Measurements from ENCODE around the gene RHOC. TPM values are rescaled to one million over a fixed set of nuclear protein-coding genes. Genes with fewer than 3 reads are reported as not detected.

Gene RHOC
- total RNA-seq, 1 experiment from 2014 or later: 405 TPM

DNA sequence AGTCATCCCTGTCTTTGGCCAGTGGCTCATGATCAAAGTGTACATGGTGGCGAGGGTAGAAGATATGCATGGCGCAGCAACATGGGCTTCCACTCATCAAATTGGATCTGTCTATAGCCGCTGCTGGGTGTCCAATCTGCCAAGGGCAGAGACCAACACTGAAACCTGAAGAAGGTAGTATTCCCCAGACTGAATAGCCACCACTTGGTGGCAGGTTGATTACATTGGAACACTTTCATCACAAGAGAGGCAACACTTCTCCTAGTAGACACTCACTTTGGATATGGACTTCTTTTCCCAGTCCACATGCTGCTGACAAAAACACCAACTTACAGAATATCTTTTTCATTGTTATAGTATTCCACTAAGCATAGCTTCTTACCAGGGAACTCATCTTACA lies 30.6 kb upstream of the RHOC start:
- ChIA-PET POLR2A (ENCODE audit: unreplicated experiment) (interaction anchor here (0.6 to 0.7 kb wide), 2 partner anchors 11 to 621 kb away, joined by 3 read pairs; no protein-coding TSS in a partner anchor), CTCF (no interaction called here)
- H4K20me1 ChIP-seq (ENCODE audit: low read length): no peaks in the 10 kb centered on the region
- no TSS peak for BruUV-seq (replicated peaks)
- no peaks in the 10 kb centered on the region for H3K79me2 ChIP-seq (ENCODE audit: low read length)
- intact Hi-C loops (cut with micrococcal nuclease): no loop called here
- H2AFZ ChIP-seq (ENCODE audit: low read length): no peak overlapping the region
- no peak overlapping the region for H3K4me3 ChIP-seq (ENCODE audit: low read length)
- no peaks in the 10 kb centered on the region for H3K9me3 ChIP-seq (ENCODE audit: low read length)
- H3K4me1 ChIP-seq (ENCODE audit: insufficient read depth, low read length): peaks cover 18% of the 10 kb centered on the region
- H3K9me2 ChIP-seq (replicated peaks; ENCODE audit: low read length): no peaks in the 10 kb centered on the region
- H3K27ac ChIP-seq (ENCODE audit: low read length): no peak overlapping the region
- no peaks in the 10 kb centered on the region for H3K36me3 ChIP-seq (ENCODE audit: low read depth, low read length)
- DNase-seq: no peak
- TF ChIP-seq, protein P1, sequence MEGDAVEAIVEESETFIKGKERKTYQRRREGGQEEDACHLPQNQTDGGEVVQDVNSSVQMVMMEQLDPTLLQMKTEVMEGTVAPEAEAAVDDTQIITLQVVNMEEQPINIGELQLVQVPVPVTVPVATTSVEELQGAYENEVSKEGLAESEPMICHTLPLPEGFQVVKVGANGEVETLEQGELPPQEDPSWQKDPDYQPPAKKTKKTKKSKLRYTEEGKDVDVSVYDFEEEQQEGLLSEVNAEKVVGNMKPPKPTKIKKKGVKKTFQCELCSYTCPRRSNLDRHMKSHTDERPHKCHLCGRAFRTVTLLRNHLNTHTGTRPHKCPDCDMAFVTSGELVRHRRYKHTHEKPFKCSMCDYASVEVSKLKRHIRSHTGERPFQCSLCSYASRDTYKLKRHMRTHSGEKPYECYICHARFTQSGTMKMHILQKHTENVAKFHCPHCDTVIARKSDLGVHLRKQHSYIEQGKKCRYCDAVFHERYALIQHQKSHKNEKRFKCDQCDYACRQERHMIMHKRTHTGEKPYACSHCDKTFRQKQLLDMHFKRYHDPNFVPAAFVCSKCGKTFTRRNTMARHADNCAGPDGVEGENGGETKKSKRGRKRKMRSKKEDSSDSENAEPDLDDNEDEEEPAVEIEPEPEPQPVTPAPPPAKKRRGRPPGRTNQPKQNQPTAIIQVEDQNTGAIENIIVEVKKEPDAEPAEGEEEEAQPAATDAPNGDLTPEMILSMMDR (conservative IDR thresholded peaks at IDR 0.05; ENCODE audit: low read depth, low read length): no peak
- TF ChIP-seq EZH2phosphoT487 (IDR thresholded peaks at IDR 0.05; ENCODE audit: borderline replicate concordance, low read length) (no peak), EZH2 (IDR thresholded peaks at IDR 0.05; ENCODE audit: low read length, unreplicated experiment) (no peak)
- H3K27me3 ChIP-seq (ENCODE audit: low read length): no peaks in the 10 kb centered on the region
- no peak overlapping the region for H3K9ac ChIP-seq (ENCODE audit: low read length)
- no peaks in the 10 kb centered on the region for H3F3A ChIP-seq (ENCODE audit: low read length, unreplicated experiment)
- no peak for ATAC-seq
- no peak overlapping the region for H3K4me2 ChIP-seq (ENCODE audit: low read length)

DNA sequence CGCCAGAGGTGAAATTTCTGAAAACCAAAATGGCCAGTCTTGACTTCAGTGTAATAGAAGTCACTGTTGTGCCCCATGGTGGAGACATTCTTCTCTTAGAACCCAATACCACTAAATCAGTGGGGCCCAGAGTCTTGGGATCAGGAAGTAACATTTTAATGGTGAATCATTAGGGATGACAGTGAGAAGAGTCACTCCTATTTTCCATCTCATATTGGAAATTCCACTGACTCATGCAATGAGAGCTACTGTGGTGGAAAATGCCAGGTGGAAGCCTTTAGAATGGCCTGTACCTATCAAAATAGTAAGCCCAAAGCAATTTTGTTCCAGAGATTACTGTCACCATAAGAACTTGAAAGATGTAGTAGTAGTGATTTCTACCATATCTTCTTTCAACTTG lies 28.8 kb upstream of the RHOC start:
- Histone ChIP-seq H2AFZ (ENCODE audit: low read length) (no peak overlapping the region), H3K79me2 (ENCODE audit: low read length) (no peaks in the 10 kb centered on the region), H3K27ac (ENCODE audit: low read length) (peak overlapping the region; percentile 85), H3K9me3 (ENCODE audit: low read length) (no peaks in the 10 kb centered on the region), H3K4me1 (ENCODE audit: insufficient read depth, low read length) (peaks cover 23% of the 10 kb centered on the region), H3K4me3 (ENCODE audit: low read length) (no peak overlapping the region), H3F3A (ENCODE audit: low read length, unreplicated experiment) (no peaks in the 10 kb centered on the region), H3K4me2 (ENCODE audit: low read length) (peak overlapping the region; percentile 46; the same call in 1 of the 2 replicates), H4K20me1 (ENCODE audit: low read length) (no peaks in the 10 kb centered on the region), H3K36me3 (ENCODE audit: low read depth, low read length) (no peaks in the 10 kb centered on the region), H3K9ac (ENCODE audit: low read length) (peak overlapping the region; percentile 38), H3K27me3 (ENCODE audit: low read length) (no peaks in the 10 kb centered on the region), H3K9me2 (replicated peaks; ENCODE audit: low read length) (no peaks in the 10 kb centered on the region)
- intact Hi-C loops (cut with micrococcal nuclease): no loop called here
- no TSS peak for BruUV-seq (replicated peaks)
- TF ChIP-seq, protein P1 (conservative IDR thresholded peaks at IDR 0.05; ENCODE audit: low read depth, low read length): no peak
- no peak for TF ChIP-seq EZH2 (IDR thresholded peaks at IDR 0.05; ENCODE audit: low read length, unreplicated experiment)
- no peak for TF ChIP-seq EZH2phosphoT487 (IDR thresholded peaks at IDR 0.05; ENCODE audit: borderline replicate concordance, low read length)
- ATAC-seq: peak; percentile 91
- ChIA-PET POLR2A (ENCODE audit: unreplicated experiment) (interaction anchor here (0.5 kb wide), 1 partner anchor 341 kb away, joined by 8 read pairs; no protein-coding TSS in a partner anchor), CTCF (interaction anchor here (0.5 to 0.7 kb wide), 2 partner anchors 71 to 307 kb away, joined by 4 to 5 read pairs; no protein-coding TSS in a partner anchor)
- DNase-seq: peak; percentile 95

DNA sequence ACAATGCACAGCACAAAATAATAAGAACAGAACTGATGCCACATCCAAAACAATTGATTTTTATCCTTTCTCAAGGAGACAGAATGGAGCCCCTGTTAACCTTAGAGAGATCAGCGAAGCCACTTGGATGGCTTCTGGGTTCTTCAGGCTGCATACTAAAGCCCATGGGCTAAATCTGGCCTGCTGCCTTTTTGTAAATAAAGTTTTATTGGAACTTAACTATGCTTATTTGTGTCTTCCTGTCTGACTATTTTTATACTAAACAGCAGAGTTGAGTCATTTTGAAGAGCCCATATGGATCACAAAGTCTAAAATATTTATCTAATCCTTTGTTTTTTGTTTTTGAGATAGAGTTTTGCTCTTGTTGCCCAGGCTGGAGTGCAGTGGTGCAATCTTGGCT lies 24.5 kb upstream of the RHOC start:
- Histone ChIP-seq H3K79me2 (ENCODE audit: low read length) (no peaks in the 10 kb centered on the region), H3K4me2 (ENCODE audit: low read length) (no peak overlapping the region), H3K27ac (ENCODE audit: low read length) (no peak overlapping the region), H2AFZ (ENCODE audit: low read length) (no peak overlapping the region), H3K36me3 (ENCODE audit: low read depth, low read length) (no peaks in the 10 kb centered on the region), H3K4me3 (ENCODE audit: low read length) (no peak overlapping the region), H3K9me2 (replicated peaks; ENCODE audit: low read length) (no peaks in the 10 kb centered on the region), H3K27me3 (ENCODE audit: low read length) (no peaks in the 10 kb centered on the region), H3K9ac (ENCODE audit: low read length) (no peak overlapping the region), H3K9me3 (ENCODE audit: low read length) (no peaks in the 10 kb centered on the region), H3F3A (ENCODE audit: low read length, unreplicated experiment) (no peaks in the 10 kb centered on the region), H3K4me1 (ENCODE audit: insufficient read depth, low read length) (peaks cover 23% of the 10 kb centered on the region), H4K20me1 (ENCODE audit: low read length) (no peaks in the 10 kb centered on the region)
- DNase-seq (no peak), ATAC-seq (no peak)
- intact Hi-C loops (cut with micrococcal nuclease): no loop called here
- POLR2A ChIA-PET (ENCODE audit: unreplicated experiment): no interaction called here
- BruUV-seq (replicated peaks): no TSS peak
- CTCF ChIA-PET: no interaction called here
- no peak for TF ChIP-seq EZH2 (IDR thresholded peaks at IDR 0.05; ENCODE audit: low read length, unreplicated experiment)
- TF ChIP-seq, protein P1 (conservative IDR thresholded peaks at IDR 0.05; ENCODE audit: low read depth, low read length): no peak
- TF ChIP-seq EZH2phosphoT487 (IDR thresholded peaks at IDR 0.05; ENCODE audit: borderline replicate concordance, low read length): no peak
